Progenitor cell of endocrine pancreas (in vitro differentiated cells): Measurements from ENCODE around the gene GUSB. TPM values are rescaled to one million over a fixed set of nuclear protein-coding genes. Genes with fewer than 3 reads are reported as not detected.

Experiments
- DNase-seq: peaks from one replicate; pipeline ENCODE4 v3.0.0; 2021; ENCODE audit warnings: low spot score; ENCODE audit not compliant: unreplicated experiment
- H3K27ac Mint-ChIP-seq: 2 replicates; pipeline ENCODE4 v1.8.0; 2021; ENCODE audit warnings: mild to moderate bottlenecking, moderate library complexity, mixed read lengths
- H3K27me3 Mint-ChIP-seq: 2 replicates; pipeline ENCODE4 v1.8.0; 2021; ENCODE audit warnings: mixed read lengths
- H3K36me3 Mint-ChIP-seq: 2 replicates; pipeline ENCODE4 v1.8.0; 2022; ENCODE audit warnings: mixed read lengths; ENCODE audit not compliant: insufficient read depth
- H3K4me1 Mint-ChIP-seq: 2 replicates; pipeline ENCODE4 v1.8.0; 2021; ENCODE audit warnings: low read depth, mixed read lengths
- H3K4me3 Mint-ChIP-seq: 2 replicates; pipeline ENCODE4 v1.8.0; 2021; ENCODE audit warnings: low read depth, mild to moderate bottlenecking, moderate library complexity, mixed read lengths
- H3K9me3 Mint-ChIP-seq: 2 replicates; pipeline ENCODE4 v1.8.0; 2021; ENCODE audit warnings: low read depth, mixed read lengths
- CTCF ChIP-seq: fragments of 200-600 bp; sonication (generic); IDR thresholded peaks from one replicate; pipeline ENCODE4 v1.5.0; 2021; ENCODE audit warnings: antibody characterized with exemption, mild to moderate bottlenecking; ENCODE audit not compliant: unreplicated experiment
- total RNA-seq: library from RNA; stranded (reverse); gene quantifications from 2 replicates; pipeline ENCODE4 v1.2.1, GENCODE V29; 2021

The GUSB gene
- total RNA-seq, 1 donor from 2014 or later, result 53.9 TPM

- H3K4me1 Mint-ChIP-seq, result no peaks in the 10 kb centered on the region
- H3K4me3 Mint-ChIP-seq, result no peak overlapping the region
- no peak overlapping the region for H3K27ac Mint-ChIP-seq
- no peak for DNase-seq
- H3K27me3 Mint-ChIP-seq, result no peaks in the 10 kb centered on the region
- H3K9me3 Mint-ChIP-seq, result no peaks in the 10 kb centered on the region
- no peak for TF ChIP-seq CTCF
- no peaks in the 10 kb centered on the region for H3K36me3 Mint-ChIP-seq
These were observed 3.0 kb downstream of the GUSB start for GRCh38 chr7:65978891-65979582.

GRCh38 chr7:65976659-65977196 is 5.3 kb downstream of the GUSB start:
- H3K4me1 Mint-ChIP-seq, result no peaks in the 10 kb centered on the region
- no peak overlapping the region for H3K27ac Mint-ChIP-seq
- no peaks in the 10 kb centered on the region for H3K9me3 Mint-ChIP-seq
- no peak for DNase-seq
- H3K4me3 Mint-ChIP-seq, result no peak overlapping the region
- TF ChIP-seq CTCF, result no peak
- H3K36me3 Mint-ChIP-seq, result peaks cover 8% of the 10 kb centered on the region
- H3K27me3 Mint-ChIP-seq, result no peaks in the 10 kb centered on the region

GRCh38 chr7:65975814-65976445 is 6.1 kb downstream of the GUSB start:
- no peak for DNase-seq
- H3K27ac Mint-ChIP-seq, result no peak overlapping the region
- H3K27me3 Mint-ChIP-seq, result no peaks in the 10 kb centered on the region
- no peaks in the 10 kb centered on the region for H3K4me1 Mint-ChIP-seq
- no peaks in the 10 kb centered on the region for H3K9me3 Mint-ChIP-seq
- TF ChIP-seq CTCF, result no peak
- peaks cover 10% of the 10 kb centered on the region for H3K36me3 Mint-ChIP-seq
- H3K4me3 Mint-ChIP-seq, result no peak overlapping the region

- no peak for DNase-seq
- no peak overlapping the region for H3K4me3 Mint-ChIP-seq
- no peak for TF ChIP-seq CTCF
- H3K27me3 Mint-ChIP-seq, result no peaks in the 10 kb centered on the region
- no peaks in the 10 kb centered on the region for H3K4me1 Mint-ChIP-seq
- no peak overlapping the region for H3K27ac Mint-ChIP-seq
- H3K9me3 Mint-ChIP-seq, result no peaks in the 10 kb centered on the region
- peaks cover 13% of the 10 kb centered on the region for H3K36me3 Mint-ChIP-seq
These were observed 7.1 kb downstream of the GUSB start for GRCh38 chr7:65974876-65975275.

GRCh38 chr7:65974191-65974801 is 7.7 kb downstream of the GUSB start:
- Mint-ChIP-seq H3K4me3 (no peak overlapping the region), H3K36me3 (peaks cover 16% of the 10 kb centered on the region), H3K4me1 (no peaks in the 10 kb centered on the region), H3K27ac (no peak overlapping the region), H3K27me3 (no peaks in the 10 kb centered on the region), H3K9me3 (no peaks in the 10 kb centered on the region)
- no peak for DNase-seq
- TF ChIP-seq CTCF, result no peak
